ENCODE data around the gene SIN3A. TPM values are rescaled to one million over a fixed set of nuclear protein-coding genes. Genes with fewer than 3 reads are reported as not detected.
A peak's percentile ranks its signal among the peaks of the same experiment; 100 is the strongest.

Gene SIN3A
- total and polyA plus RNA-seq, 9 of the 15 experiments (the other 6 are each of a cell fraction or from before 2014, with no cell fraction given): 11.1 to 70.3 (median 25.3) TPM

GRCh38 chr15:75335705-75336355, 115.7 kb downstream of the SIN3A start, which contains the start of gene COMMD4 (continued):
- TF ChIP-seq ERF (CRISPR knock-in tag; IDR thresholded peaks at IDR 0.05) (no peak), MAFK (IDR thresholded peaks at IDR 0.05; ENCODE audit: low read length) (no peak), MED1 (CRISPR knock-in tag; IDR thresholded peaks at IDR 0.05; ENCODE audit: borderline replicate concordance) (no peak), GTF3C2 (IDR thresholded peaks at IDR 0.05; ENCODE audit: borderline replicate concordance, extremely low read depth, insufficient read length) (no peak), NR2C2 (CRISPR knock-in tag; IDR thresholded peaks at IDR 0.05) (no peak), NR2C2 (tag; IDR thresholded peaks at IDR 0.05) (peak; percentile 62; the same call in 1 of the 2 replicates), PHB2 (IDR thresholded peaks at IDR 0.05; ENCODE audit: low read depth) (no peak), ZNF668 (CRISPR knock-in tag; IDR thresholded peaks at IDR 0.05) (no peak), MTA2 (IDR thresholded peaks at IDR 0.05; ENCODE audit: low read depth) (no peak), ZNF551 (CRISPR knock-in tag; IDR thresholded peaks at IDR 0.05) (no peak), TSHZ1 (CRISPR knock-in tag; IDR thresholded peaks at IDR 0.05) (no peak)

All from K562 (cell line).